Epithelial cell of proximal tubule (primary cell): ENCODE measurements around the gene BCL7C. TPM values are rescaled to one million over a fixed set of nuclear protein-coding genes. Genes with fewer than 3 reads are reported as not detected.

ENCODE experiments used
- DNase-seq: peaks from one replicate; pipeline ENCODE4 v3.0.0-alpha.2; 2011; ENCODE audit warnings: low read depth
- H3K4me3 ChIP-seq: 2 replicates; pipeline ENCODE4 v1.5.1; 2011; ENCODE audit warnings: low read depth, mild to moderate bottlenecking, low read length
- total RNA-seq: library from RNA; depleted of rRNA; stranded (reverse); fragments of >200 nt; gene quantifications from 2 replicates; pipeline ENCODE4 v1.2.3, GENCODE V29; 2015
- TF ChIP-seq, protein P1 (sequence below): conservative IDR thresholded peaks from 2 replicates; pipeline ENCODE4 v1.5.1; 2012; ENCODE audit warnings: low read depth, mild to moderate bottlenecking, low read length

Gene BCL7C
- total RNA-seq, 1 donor from 2014 or later, result 57.6 TPM

DNA sequence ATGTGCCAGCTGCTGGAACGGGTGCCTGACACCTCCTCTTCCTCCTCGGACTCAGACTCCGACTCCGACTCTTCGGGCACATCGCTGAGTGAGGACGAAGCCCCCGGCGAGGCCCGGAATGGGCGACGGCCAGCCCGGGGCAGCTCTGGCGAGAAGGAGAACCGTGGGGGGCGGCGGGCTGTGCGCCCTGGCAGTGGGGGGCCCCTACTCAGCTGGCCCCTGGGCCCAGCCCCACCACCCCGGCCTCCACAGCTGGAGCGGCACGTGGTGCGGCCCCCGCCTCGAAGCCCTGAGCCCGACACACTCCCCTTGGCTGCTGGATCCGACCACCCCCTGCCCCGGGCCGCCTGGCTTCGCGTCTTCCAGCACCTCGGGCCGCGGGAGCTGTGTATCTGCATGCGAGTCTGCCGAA lies 36.3 kb upstream of the BCL7C start:
- no peak for DNase-seq
- TF ChIP-seq, protein P1, sequence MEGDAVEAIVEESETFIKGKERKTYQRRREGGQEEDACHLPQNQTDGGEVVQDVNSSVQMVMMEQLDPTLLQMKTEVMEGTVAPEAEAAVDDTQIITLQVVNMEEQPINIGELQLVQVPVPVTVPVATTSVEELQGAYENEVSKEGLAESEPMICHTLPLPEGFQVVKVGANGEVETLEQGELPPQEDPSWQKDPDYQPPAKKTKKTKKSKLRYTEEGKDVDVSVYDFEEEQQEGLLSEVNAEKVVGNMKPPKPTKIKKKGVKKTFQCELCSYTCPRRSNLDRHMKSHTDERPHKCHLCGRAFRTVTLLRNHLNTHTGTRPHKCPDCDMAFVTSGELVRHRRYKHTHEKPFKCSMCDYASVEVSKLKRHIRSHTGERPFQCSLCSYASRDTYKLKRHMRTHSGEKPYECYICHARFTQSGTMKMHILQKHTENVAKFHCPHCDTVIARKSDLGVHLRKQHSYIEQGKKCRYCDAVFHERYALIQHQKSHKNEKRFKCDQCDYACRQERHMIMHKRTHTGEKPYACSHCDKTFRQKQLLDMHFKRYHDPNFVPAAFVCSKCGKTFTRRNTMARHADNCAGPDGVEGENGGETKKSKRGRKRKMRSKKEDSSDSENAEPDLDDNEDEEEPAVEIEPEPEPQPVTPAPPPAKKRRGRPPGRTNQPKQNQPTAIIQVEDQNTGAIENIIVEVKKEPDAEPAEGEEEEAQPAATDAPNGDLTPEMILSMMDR, result no peak
- H3K4me3 ChIP-seq, result no peak overlapping the region

DNA sequence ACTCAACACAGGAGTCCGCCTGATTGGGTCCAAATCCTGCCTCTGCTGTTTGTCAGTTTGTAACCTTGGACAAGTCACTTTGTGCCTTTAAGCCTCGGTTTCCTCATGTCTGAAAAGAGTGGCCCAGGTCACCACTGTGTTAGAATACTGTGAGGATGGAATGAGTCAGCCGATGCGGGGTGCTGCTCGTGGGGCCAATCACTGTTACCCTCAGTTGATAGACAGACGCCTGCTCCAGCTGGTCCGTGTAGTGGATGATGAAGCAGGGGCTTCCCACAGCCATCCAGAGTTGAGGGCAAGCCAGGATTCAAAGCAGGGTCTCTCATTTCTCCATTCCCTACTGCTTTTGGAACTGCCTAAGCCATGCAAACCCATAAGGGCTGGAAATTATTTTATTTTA lies 35.3 kb upstream of the BCL7C start:
- TF ChIP-seq, protein P1, result no peak
- no peak for DNase-seq
- H3K4me3 ChIP-seq, result no peak overlapping the region

DNA sequence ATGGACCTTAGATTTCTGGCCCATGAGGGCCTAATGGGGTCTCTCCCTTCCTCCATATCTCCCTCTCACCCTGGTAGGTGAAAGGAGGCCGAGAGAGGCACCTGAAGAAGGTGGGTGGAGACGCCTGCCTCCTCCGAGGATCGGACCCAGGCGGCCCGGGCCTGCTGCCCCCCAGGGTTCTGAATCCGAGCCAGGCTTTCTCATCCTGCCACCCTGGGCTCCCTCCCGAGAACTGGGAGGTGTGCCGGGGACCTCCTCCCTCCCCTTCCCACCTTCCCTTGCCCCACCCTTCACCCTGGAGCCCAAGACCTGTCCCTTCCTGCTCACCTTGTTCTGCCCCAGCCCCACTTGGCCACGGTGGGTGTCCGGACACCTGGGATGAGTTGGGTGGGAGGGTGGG lies 34.5 kb upstream of the BCL7C start:
- no peak for DNase-seq
- no peak overlapping the region for H3K4me3 ChIP-seq
- TF ChIP-seq, protein P1, result no peak

DNA sequence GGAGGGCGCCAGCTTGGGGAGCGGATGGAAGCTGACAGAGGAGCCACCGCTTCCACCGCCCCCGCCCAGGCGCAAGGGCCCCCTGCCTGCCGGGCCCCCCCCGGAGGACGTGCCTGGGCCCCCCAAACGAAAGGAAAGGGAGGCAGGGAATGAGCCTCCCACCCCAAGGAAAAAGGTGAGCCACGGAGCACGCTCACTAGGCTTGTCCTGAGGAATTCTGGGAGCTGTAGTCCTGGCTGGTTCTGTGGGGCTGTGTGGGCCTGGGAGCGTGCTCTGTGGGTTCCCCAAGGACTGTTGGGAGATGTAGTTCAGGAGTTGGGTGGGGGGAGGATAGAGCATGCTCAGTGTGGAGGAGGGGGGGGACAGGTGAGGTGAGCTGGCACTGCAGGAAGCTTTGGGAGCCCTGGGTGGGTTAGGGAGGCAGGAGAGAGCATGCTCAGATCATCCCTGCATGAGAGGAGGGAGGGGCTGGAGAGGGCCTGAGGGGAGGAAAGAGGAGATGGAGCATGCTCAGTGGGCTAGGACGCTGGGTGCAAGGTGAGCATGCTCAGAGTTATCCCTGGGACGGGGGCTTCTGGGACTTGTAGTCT lies 34.0 kb upstream of the BCL7C start:
- TF ChIP-seq, protein P1, result no peak
- DNase-seq, result no peak
- H3K4me3 ChIP-seq, result no peak overlapping the region

DNA sequence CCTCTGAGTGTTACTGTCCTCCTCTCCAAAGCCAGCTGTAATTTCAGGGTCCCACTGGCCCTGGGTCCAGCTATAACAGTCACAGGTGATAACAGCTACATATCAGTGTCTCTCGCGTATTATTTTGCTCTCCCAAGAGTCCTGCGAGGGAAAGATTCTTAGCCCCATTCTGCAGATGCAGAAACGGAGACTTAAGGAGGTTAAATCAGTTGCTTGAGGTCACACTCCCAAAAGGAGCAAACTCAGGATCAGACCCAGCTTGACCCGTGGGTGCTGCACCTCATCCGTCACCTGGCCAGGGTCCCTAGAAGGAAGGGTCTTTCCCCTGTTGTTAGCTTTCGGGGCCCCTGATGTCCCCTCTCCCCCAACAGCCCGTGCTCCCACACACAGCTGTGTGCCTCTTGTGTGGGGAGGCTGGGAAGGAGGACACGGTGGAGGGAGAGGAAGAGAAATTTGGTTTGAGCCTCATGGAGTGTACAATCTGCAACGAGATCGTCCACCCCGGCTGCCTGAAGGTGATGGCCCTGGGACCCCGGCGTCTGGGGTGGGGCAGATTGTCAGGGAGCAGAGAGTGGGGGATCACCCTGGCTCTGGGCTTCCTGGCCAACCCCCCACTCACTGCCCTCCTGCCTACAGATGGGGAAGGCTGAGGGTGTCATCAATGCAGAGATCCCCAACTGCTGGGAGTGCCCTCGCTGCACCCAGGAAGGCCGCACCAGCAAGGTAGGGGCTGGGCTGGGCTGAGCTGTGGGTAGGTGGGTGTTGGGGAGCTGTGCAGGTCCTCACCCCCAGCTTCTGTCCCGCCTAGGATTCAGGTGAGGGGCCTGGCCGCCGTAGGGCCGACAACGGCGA lies 33.3 kb upstream of the BCL7C start:
- no peak for DNase-seq
- TF ChIP-seq, protein P1, result no peak
- H3K4me3 ChIP-seq, result no peak overlapping the region

DNA sequence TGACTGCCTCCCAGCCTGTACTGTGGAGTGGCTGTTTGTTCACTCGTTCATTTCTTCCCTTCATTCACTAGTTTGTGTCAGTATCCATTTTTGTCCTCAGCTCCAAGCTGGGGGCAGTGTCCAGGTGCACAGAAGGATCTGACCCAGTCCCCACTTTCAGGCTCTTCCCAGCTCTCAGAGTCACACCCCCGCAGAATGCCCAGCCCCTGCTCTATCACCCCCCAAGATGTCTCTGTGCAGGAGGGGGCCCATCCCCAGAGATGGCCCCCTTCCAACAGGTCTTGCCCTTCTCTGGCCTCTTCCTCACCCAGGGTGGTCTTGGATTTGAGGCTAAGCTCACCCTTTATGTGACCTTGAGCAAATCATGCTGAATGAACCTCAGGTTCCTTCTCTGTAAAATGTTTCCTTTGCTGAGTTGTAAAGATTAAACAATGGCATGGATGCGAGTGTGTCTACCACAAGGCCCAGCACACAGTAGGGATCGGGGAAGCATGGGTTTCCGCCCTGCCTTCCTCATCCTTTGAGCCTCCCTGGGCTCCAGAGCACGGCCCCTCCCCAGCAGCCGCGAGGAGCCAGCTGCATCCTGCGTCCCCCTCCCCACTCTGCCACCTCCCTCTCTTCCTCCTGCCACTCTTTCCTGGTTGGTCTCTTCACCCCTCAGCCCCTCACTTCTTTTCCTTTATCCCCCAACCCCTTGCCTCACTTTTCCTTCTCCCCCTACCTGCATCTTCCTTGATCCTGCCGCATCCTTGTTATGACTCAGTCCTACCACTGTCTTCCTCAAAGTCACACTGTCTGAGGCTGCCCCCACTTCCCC lies 32.3 kb upstream of the BCL7C start:
- no peak for DNase-seq
- TF ChIP-seq, protein P1, result no peak
- no peak overlapping the region for H3K4me3 ChIP-seq
